ENCODE data around the gene DEUP1.

The DEUP1 gene

DNA sequence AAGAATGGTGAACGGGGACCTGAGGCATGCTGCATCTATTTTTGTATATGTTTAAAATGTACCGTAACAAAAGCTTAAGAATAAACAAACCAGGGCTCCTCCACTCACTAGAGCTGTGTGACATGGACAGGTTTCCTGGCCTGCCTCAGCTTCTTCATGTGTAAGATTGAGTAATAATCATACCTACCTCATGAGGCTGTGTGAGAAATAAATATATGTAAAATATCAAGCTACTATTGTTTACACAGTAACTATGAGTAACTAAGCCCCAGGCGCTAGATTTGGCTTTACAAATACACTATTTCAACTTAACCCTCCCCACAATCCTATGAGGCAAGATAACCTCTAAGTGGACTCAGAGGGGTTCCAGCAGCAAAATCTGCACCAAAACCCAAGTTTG lies 146.3 kb downstream of the DEUP1 start:
- no peak for DNase-seq (ENCODE audit: low read depth, low spot score)
- Histone ChIP-seq H3K4me3 (no peak overlapping the region), H3K9ac (ENCODE audit: insufficient read length) (no peak overlapping the region), H3K9me3 (ENCODE audit: low read depth, low read length) (no peaks in the 10 kb centered on the region), H3K27ac (no peak overlapping the region), H3K36me3 (ENCODE audit: insufficient read depth, low read length) (no peaks in the 10 kb centered on the region)
- TF ChIP-seq FOXP2 (optimal IDR thresholded peaks at IDR 0.05; ENCODE audit: control extremely low read depth, extremely low read length, insufficient read depth) (no peak), POLR2AphosphoS5 (IDR thresholded peaks at IDR 0.05; ENCODE audit: borderline replicate concordance, low read depth, low read length) (no peak), EZH2 (IDR thresholded peaks at IDR 0.05) (no peak)

- TF ChIP-seq EZH2 (IDR thresholded peaks at IDR 0.05) (no peak), FOXP2 (optimal IDR thresholded peaks at IDR 0.05; ENCODE audit: control extremely low read depth, extremely low read length, insufficient read depth) (no peak), POLR2AphosphoS5 (IDR thresholded peaks at IDR 0.05; ENCODE audit: borderline replicate concordance, low read depth, low read length) (no peak)
- DNase-seq (ENCODE audit: low read depth, low spot score): no peak
- H3K4me3 ChIP-seq: no peak overlapping the region
- no peak overlapping the region for H3K27ac ChIP-seq
- no peaks in the 10 kb centered on the region for H3K36me3 ChIP-seq (ENCODE audit: insufficient read depth, low read length)
- H3K9ac ChIP-seq (ENCODE audit: insufficient read length): no peak overlapping the region
- no peaks in the 10 kb centered on the region for H3K9me3 ChIP-seq (ENCODE audit: low read depth, low read length)
These were observed 147.2 kb downstream of the DEUP1 start for GRCh38 chr11:93477684-93478234.

DNA sequence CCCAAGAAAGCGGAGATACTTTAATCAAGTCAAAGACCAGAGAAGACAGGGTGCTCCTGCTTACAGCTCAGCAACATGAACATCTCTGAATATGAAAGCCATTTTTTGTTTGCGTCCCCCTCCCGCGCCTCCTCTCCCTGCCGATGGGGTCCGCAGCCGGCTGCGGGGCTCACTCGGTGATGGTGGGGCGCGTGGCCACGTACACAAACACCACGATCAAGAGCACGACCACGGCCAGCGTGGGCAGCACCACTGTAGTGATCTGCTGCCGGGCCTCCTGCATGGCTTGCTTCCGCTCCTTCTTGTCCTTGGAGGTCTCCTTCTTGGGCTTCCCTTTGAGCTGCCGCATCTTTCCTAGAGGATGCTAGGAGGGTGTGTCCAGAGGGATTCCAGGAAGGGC lies 148.3 kb downstream of the DEUP1 start:
- no peaks in the 10 kb centered on the region for H3K9me3 ChIP-seq (ENCODE audit: low read depth, low read length)
- DNase-seq (ENCODE audit: low read depth, low spot score): no peak

DNA sequence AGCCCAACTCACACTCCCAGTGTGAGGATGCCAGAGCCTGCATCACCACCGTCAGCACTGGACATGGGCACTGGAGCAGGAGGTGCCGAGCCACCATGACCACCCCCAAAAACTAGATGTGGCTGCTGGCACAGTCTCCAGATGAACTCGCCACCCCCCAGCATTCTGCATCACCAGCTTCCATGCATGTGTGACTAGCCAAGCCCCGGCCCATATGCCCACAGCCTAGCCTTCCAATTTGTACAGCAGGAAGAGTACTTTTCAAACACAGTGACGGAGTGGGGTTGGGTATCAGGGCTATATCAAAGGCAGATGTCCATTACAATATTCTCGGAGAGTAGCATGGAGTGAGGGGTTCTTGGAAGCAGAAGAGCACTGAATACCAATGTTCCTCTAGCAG lies 149.7 kb downstream of the DEUP1 start:
- H3K36me3 ChIP-seq (ENCODE audit: insufficient read depth, low read length): no peaks in the 10 kb centered on the region
- H3K9me3 ChIP-seq (ENCODE audit: low read depth, low read length): no peaks in the 10 kb centered on the region
- no peak overlapping the region for H3K27ac ChIP-seq
- TF ChIP-seq EZH2 (IDR thresholded peaks at IDR 0.05): no peak
- no peak for TF ChIP-seq FOXP2 (optimal IDR thresholded peaks at IDR 0.05; ENCODE audit: control extremely low read depth, extremely low read length, insufficient read depth)
- no peak for TF ChIP-seq POLR2AphosphoS5 (IDR thresholded peaks at IDR 0.05; ENCODE audit: borderline replicate concordance, low read depth, low read length)
- no peak for DNase-seq (ENCODE audit: low read depth, low spot score)
- H3K9ac ChIP-seq (ENCODE audit: insufficient read length): no peak overlapping the region
- H3K4me3 ChIP-seq: no peak overlapping the region

More for the DNA sequence above, 148.3 kb downstream of the DEUP1 start:
- Histone ChIP-seq H3K27ac (no peak overlapping the region), H3K4me3 (no peak overlapping the region), H3K9ac (ENCODE audit: insufficient read length) (no peak overlapping the region), H3K36me3 (ENCODE audit: insufficient read depth, low read length) (no peaks in the 10 kb centered on the region)
- no peak for TF ChIP-seq FOXP2 (optimal IDR thresholded peaks at IDR 0.05; ENCODE audit: control extremely low read depth, extremely low read length, insufficient read depth)
- TF ChIP-seq EZH2 (IDR thresholded peaks at IDR 0.05): no peak
- TF ChIP-seq POLR2AphosphoS5 (IDR thresholded peaks at IDR 0.05; ENCODE audit: borderline replicate concordance, low read depth, low read length): no peak

GRCh38 chr11:93480756-93481155 lies 150.2 kb downstream of the DEUP1 start:
- H3K27ac ChIP-seq: no peak overlapping the region
- no peak overlapping the region for H3K9ac ChIP-seq (ENCODE audit: insufficient read length)
- H3K36me3 ChIP-seq (ENCODE audit: insufficient read depth, low read length): no peaks in the 10 kb centered on the region
- no peak overlapping the region for H3K4me3 ChIP-seq
- no peaks in the 10 kb centered on the region for H3K9me3 ChIP-seq (ENCODE audit: low read depth, low read length)
- TF ChIP-seq FOXP2 (optimal IDR thresholded peaks at IDR 0.05; ENCODE audit: control extremely low read depth, extremely low read length, insufficient read depth) (no peak), POLR2AphosphoS5 (IDR thresholded peaks at IDR 0.05; ENCODE audit: borderline replicate concordance, low read depth, low read length) (no peak), EZH2 (IDR thresholded peaks at IDR 0.05) (no peak)
- no peak for DNase-seq (ENCODE audit: low read depth, low spot score)

- Histone ChIP-seq H3K4me3 (no peak overlapping the region), H3K9ac (ENCODE audit: insufficient read length) (no peak overlapping the region), H3K27ac (no peak overlapping the region), H3K36me3 (ENCODE audit: insufficient read depth, low read length) (no peaks in the 10 kb centered on the region), H3K9me3 (ENCODE audit: low read depth, low read length) (no peaks in the 10 kb centered on the region)
- TF ChIP-seq POLR2AphosphoS5 (IDR thresholded peaks at IDR 0.05; ENCODE audit: borderline replicate concordance, low read depth, low read length) (no peak), FOXP2 (optimal IDR thresholded peaks at IDR 0.05; ENCODE audit: control extremely low read depth, extremely low read length, insufficient read depth) (no peak), EZH2 (IDR thresholded peaks at IDR 0.05) (no peak)
- no peak for DNase-seq (ENCODE audit: low read depth, low spot score)
These were observed 150.7 kb downstream of the DEUP1 start for GRCh38 chr11:93481279-93481678.

DNA sequence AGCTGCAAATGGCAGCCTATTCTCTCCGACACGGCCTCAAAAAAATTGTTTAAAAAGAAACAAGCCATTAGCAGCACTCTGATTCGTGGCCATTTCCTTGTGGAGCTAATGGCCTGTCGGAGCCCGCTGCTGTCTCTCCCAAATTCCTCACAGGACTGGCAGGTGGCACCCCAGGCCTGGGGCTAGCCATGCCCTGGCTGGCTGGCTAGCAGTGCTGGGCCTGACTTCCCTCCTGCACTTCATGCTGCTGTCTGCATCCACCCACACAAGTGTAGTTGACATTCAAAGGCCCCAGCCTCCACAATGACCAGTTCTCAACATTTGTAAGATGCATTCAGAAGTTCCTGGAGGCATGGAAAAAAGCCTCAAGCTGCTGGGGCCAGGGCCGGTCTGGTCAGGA lies 151.2 kb downstream of the DEUP1 start:
- TF ChIP-seq FOXP2 (optimal IDR thresholded peaks at IDR 0.05; ENCODE audit: control extremely low read depth, extremely low read length, insufficient read depth) (no peak), POLR2AphosphoS5 (IDR thresholded peaks at IDR 0.05; ENCODE audit: borderline replicate concordance, low read depth, low read length) (no peak), EZH2 (IDR thresholded peaks at IDR 0.05) (no peak)
- DNase-seq (ENCODE audit: low read depth, low spot score): no peak
- H3K9me3 ChIP-seq (ENCODE audit: low read depth, low read length): no peaks in the 10 kb centered on the region
- H3K36me3 ChIP-seq (ENCODE audit: insufficient read depth, low read length): no peaks in the 10 kb centered on the region
- no peak overlapping the region for H3K27ac ChIP-seq
- no peak overlapping the region for H3K4me3 ChIP-seq
- no peak overlapping the region for H3K9ac ChIP-seq (ENCODE audit: insufficient read length)

DNA sequence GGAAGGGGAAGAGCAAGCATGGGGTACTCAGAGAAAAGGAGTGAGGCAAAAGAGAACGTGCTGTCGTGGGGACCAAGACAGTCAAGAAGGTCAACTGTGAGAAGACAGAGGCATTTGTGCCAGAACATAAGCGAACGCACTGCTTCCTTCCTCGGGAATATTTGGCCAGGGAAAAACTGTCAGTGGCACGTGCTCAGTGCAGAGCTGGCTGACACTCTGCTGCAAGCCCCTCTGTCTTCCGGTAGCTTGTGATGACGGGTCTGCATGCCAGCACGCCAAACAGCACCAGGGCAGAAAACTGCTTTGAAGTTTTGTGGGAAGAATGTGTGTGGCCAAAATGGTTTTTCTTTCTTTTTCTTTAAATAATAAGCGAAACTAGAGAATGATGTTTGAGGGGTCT lies 152.0 kb downstream of the DEUP1 start:
- no peak overlapping the region for H3K4me3 ChIP-seq
- no peak overlapping the region for H3K27ac ChIP-seq
- no peak for TF ChIP-seq FOXP2 (optimal IDR thresholded peaks at IDR 0.05; ENCODE audit: control extremely low read depth, extremely low read length, insufficient read depth)
- TF ChIP-seq POLR2AphosphoS5 (IDR thresholded peaks at IDR 0.05; ENCODE audit: borderline replicate concordance, low read depth, low read length): no peak
- TF ChIP-seq EZH2 (IDR thresholded peaks at IDR 0.05): no peak
- DNase-seq (ENCODE audit: low read depth, low spot score): no peak
- H3K36me3 ChIP-seq (ENCODE audit: insufficient read depth, low read length): no peaks in the 10 kb centered on the region
- no peak overlapping the region for H3K9ac ChIP-seq (ENCODE audit: insufficient read length)
- H3K9me3 ChIP-seq (ENCODE audit: low read depth, low read length): no peaks in the 10 kb centered on the region

DNA sequence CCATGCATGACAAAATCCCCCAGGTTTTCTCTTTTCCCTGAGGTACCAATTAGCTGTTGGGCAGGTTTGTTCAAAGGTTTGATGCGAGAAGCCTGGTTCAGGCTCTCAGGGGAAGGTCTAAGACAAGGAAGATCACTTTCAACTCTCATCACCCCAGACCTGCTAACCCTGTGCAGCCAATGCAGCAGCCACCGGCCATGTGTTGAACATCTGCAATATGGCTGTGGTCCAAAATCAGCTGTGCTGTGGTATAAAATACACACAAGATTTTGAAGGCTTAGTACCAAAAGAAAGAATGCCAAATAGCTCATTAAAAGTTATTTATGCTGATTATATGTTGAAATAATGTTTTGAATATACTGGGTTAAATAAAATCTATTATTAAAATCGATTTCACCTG lies 154.2 kb downstream of the DEUP1 start:
- Histone ChIP-seq H3K4me3 (no peak overlapping the region), H3K9me3 (ENCODE audit: low read depth, low read length) (no peaks in the 10 kb centered on the region), H3K27ac (no peak overlapping the region), H3K9ac (ENCODE audit: insufficient read length) (no peak overlapping the region), H3K36me3 (ENCODE audit: insufficient read depth, low read length) (no peaks in the 10 kb centered on the region)
- TF ChIP-seq POLR2AphosphoS5 (IDR thresholded peaks at IDR 0.05; ENCODE audit: borderline replicate concordance, low read depth, low read length) (no peak), EZH2 (IDR thresholded peaks at IDR 0.05) (no peak), FOXP2 (optimal IDR thresholded peaks at IDR 0.05; ENCODE audit: control extremely low read depth, extremely low read length, insufficient read depth) (no peak)
- no peak for DNase-seq (ENCODE audit: low read depth, low spot score)

All from SK-N-MC (cell line).